Glomerular endothelial cell (primary cell): Measurements from ENCODE around the gene ABCA9. TPM values are rescaled to one million over a fixed set of nuclear protein-coding genes. Genes with fewer than 3 reads are reported as not detected.

Experiments used
- total RNA-seq: library from RNA; depleted of rRNA; stranded (reverse); fragments of >200 nt; gene quantifications from 2 replicates; pipeline ENCODE4 v1.2.3, GENCODE V29; 2015

The ABCA9 gene
- total RNA-seq, 1 donor from 2014 or later = 1.8 TPM

Other genes with a start within 250 kb of the ABCA9 start
- 0.12 TPM in 1 of 2 replicates, not detected in the other for gene ABCA8, start 105.5 kb downstream of the ABCA9 start, total RNA-seq
- 0.58 and 10.1 TPM in 2 replicates for gene ABCA6, start 81.0 kb upstream of the ABCA9 start, total RNA-seq
- gene ABCA10, start 167.9 kb upstream of the ABCA9 start, total RNA-seq = 0.58 and 1.5 TPM in 2 replicates